H9 (cell line): ENCODE data around the gene FEZ2. TPM values are rescaled to one million over a fixed set of nuclear protein-coding genes. Genes with fewer than 3 reads are reported as not detected.

Experiments
- DNase-seq: peaks from one replicate; pipeline ENCODE4 v3.0.0-alpha.2; 2017
- H2AFZ ChIP-seq: one replicate; pipeline ENCODE4 v1.6.1; 2013; ENCODE audit warnings: mild to moderate bottlenecking, low read length, control low read depth, moderate library complexity
- H2AK5ac ChIP-seq: 2 replicates; pipeline ENCODE4 v1.6.1; 2013; ENCODE audit warnings: low read length, control low read depth, mixed read lengths; ENCODE audit not compliant: insufficient read length
- H2BK120ac ChIP-seq: one replicate; pipeline ENCODE4 v1.6.1; 2013; ENCODE audit warnings: low read depth, mild to moderate bottlenecking, low read length, control low read depth, inconsistent platforms; ENCODE audit not compliant: poor library complexity, severe bottlenecking
- H2BK12ac ChIP-seq: 2 replicates; pipeline ENCODE4 v1.6.1; 2013; ENCODE audit warnings: low read length, control low read depth, mixed read lengths, low read depth; ENCODE audit not compliant: insufficient read length
- H2BK15ac ChIP-seq: 2 replicates; pipeline ENCODE4 v1.6.1; 2013; ENCODE audit warnings: low read depth, low read length, control low read depth
- H2BK20ac ChIP-seq: one replicate; pipeline ENCODE4 v1.6.1; 2013; ENCODE audit warnings: low read depth, mild to moderate bottlenecking, low read length, control low read depth, inconsistent platforms; ENCODE audit not compliant: poor library complexity, severe bottlenecking
- H2BK5ac ChIP-seq: 2 replicates; pipeline ENCODE4 v1.6.1; 2013; ENCODE audit warnings: low read length, control low read depth, mixed read lengths; ENCODE audit not compliant: insufficient read length
- H3K14ac ChIP-seq: 2 replicates; pipeline ENCODE4 v1.6.1; 2013; ENCODE audit warnings: low read length, control low read depth; ENCODE audit not compliant: insufficient read depth
- H3K18ac ChIP-seq: 2 replicates; pipeline ENCODE4 v1.6.1; 2013; ENCODE audit warnings: low read depth, mild to moderate bottlenecking, mixed read lengths, low read length, control low read depth; ENCODE audit not compliant: insufficient read length
- H3K23ac ChIP-seq: 2 replicates; pipeline ENCODE4 v1.6.1; 2013; ENCODE audit warnings: low read length, control low read depth, mixed read lengths, low read depth; ENCODE audit not compliant: insufficient read length
- H3K23me2 ChIP-seq: 2 replicates; pipeline ENCODE4 v1.6.1; 2013; ENCODE audit warnings: low read depth, mild to moderate bottlenecking, mixed read lengths, low read length, control low read depth; ENCODE audit not compliant: insufficient read length, poor library complexity, severe bottlenecking
- H3K27ac ChIP-seq: 2 replicates; pipeline ENCODE4 v1.5.1; 2013; ENCODE audit warnings: low read length, control low read depth, mixed read lengths, low read depth; ENCODE audit not compliant: insufficient read length
- H3K27me3 ChIP-seq: 2 replicates; pipeline ENCODE4 v1.6.1; 2013; ENCODE audit warnings: low read length, control low read depth, inconsistent platforms; ENCODE audit not compliant: insufficient read depth
- H3K4ac ChIP-seq: 2 replicates; pipeline ENCODE4 v1.6.1; 2013; ENCODE audit warnings: low read depth, mild to moderate bottlenecking, control low read depth, inconsistent platforms, low read length, moderate library complexity
- H3K4me1 ChIP-seq: 2 replicates; pipeline ENCODE4 v1.6.1; 2013; ENCODE audit warnings: low read length, control low read depth, inconsistent platforms; ENCODE audit not compliant: insufficient read depth
- H3K4me2 ChIP-seq: 2 replicates; pipeline ENCODE4 v1.6.1; 2013; ENCODE audit warnings: low read length, control low read depth, mixed read lengths; ENCODE audit not compliant: insufficient read length, insufficient read depth
- H3K56ac ChIP-seq: 2 replicates; pipeline ENCODE4 v1.6.1; 2013; ENCODE audit warnings: low read depth, mild to moderate bottlenecking, mixed read lengths, low read length, control low read depth; ENCODE audit not compliant: insufficient read length
- H3K79me1 ChIP-seq: 2 replicates; pipeline ENCODE4 v1.6.1; 2013; ENCODE audit warnings: low read depth, mild to moderate bottlenecking, moderate library complexity, low read length, control low read depth, inconsistent platforms; ENCODE audit not compliant: insufficient read depth, poor library complexity, severe bottlenecking
- H3K79me2 ChIP-seq: 2 replicates; pipeline ENCODE4 v1.6.1; 2013; ENCODE audit warnings: low read length, control low read depth, inconsistent platforms; ENCODE audit not compliant: insufficient read depth
- H3K9ac ChIP-seq: 2 replicates; pipeline ENCODE4 v1.6.1; 2013; ENCODE audit warnings: low read length, control low read depth, mixed read lengths; ENCODE audit not compliant: insufficient read length; ENCODE audit errors: extremely low read depth
- H3K9me3 ChIP-seq: one replicate; pipeline ENCODE4 v1.6.1; 2013; ENCODE audit warnings: low read depth, low read length, inconsistent platforms; ENCODE audit not compliant: control insufficient read depth
- H3T11ph ChIP-seq: one replicate; pipeline ENCODE4 v1.6.1; 2013; ENCODE audit warnings: mild to moderate bottlenecking, low read length, control low read depth, inconsistent platforms
- H4K20me1 ChIP-seq: one replicate; pipeline ENCODE4 v1.6.1; 2013; ENCODE audit not compliant: control insufficient read depth, insufficient read length, insufficient read depth
- H4K5ac ChIP-seq: 2 replicates; pipeline ENCODE4 v1.6.1; 2013; ENCODE audit warnings: low read depth, mild to moderate bottlenecking, mixed read lengths, low read length, control low read depth; ENCODE audit not compliant: insufficient read length
- H4K8ac ChIP-seq: replicated peaks from 2 replicates; pipeline ENCODE4 v1.6.1; 2013; ENCODE audit warnings: low read length, control low read depth, mixed read lengths, low read depth; ENCODE audit not compliant: insufficient read length
- H4K91ac ChIP-seq: 2 replicates; pipeline ENCODE4 v1.6.1; 2013; ENCODE audit warnings: low read depth, mild to moderate bottlenecking, moderate library complexity, mixed read lengths, low read length, control low read depth; ENCODE audit not compliant: insufficient read length
- H3K27ac Mint-ChIP-seq, 3 experiments: 2 replicates in 2 of 3; 3 replicates in 1 of 3; pipeline ENCODE4 v1.8.0; 2020 to 2021; ENCODE audit warnings: mixed read lengths in 3 of 3, mild to moderate bottlenecking in 1 of 3, moderate library complexity in 1 of 3
- H3K27me3 Mint-ChIP-seq: 2 replicates; pipeline ENCODE4 v1.8.0; 2021; ENCODE audit warnings: low read depth, mild to moderate bottlenecking, moderate library complexity, mixed read lengths
- H3K36me3 Mint-ChIP-seq, 3 experiments: 2 replicates in 2 of 3; 3 replicates in 1 of 3; pipeline ENCODE4 v1.8.0; 2020 to 2021; ENCODE audit warnings: low read depth in 3 of 3, mixed read lengths in 3 of 3; ENCODE audit not compliant: insufficient read depth in 1 of 3
- H3K4me1 Mint-ChIP-seq, 2 experiments: 2 replicates each; pipeline ENCODE4 v1.8.0; 2020; ENCODE audit warnings: mixed read lengths in 2 of 2
- H3K4me3 Mint-ChIP-seq, 2 experiments: 2 replicates in 1 of 2; 3 replicates in 1 of 2; pipeline ENCODE4 v1.8.0; 2020 to 2021; ENCODE audit warnings: mild to moderate bottlenecking in 2 of 2, mixed read lengths in 2 of 2, moderate library complexity in 1 of 2
- H3K9me3 Mint-ChIP-seq, 2 experiments: 2 replicates in 1 of 2; 3 replicates in 1 of 2; pipeline ENCODE4 v1.8.0; 2020; ENCODE audit warnings: mild to moderate bottlenecking in 2 of 2, mixed read lengths in 2 of 2, moderate library complexity in 1 of 2
- total RNA-seq: library from RNA; stranded (reverse); gene quantifications from 2 replicates; pipeline ENCODE4 v1.2.1, GENCODE V29; 2021
- TF ChIP-seq, protein P1 (sequence below): fragments of 200-600 bp; sonication (generic); conservative IDR thresholded peaks from 3 replicates; pipeline ENCODE4 v1.8.0; 2021; ENCODE audit warnings: antibody characterized with exemption, mild to moderate bottlenecking

The FEZ2 gene
- total RNA-seq, 1 experiment from 2014 or later, result 27.7 TPM

DNA sequence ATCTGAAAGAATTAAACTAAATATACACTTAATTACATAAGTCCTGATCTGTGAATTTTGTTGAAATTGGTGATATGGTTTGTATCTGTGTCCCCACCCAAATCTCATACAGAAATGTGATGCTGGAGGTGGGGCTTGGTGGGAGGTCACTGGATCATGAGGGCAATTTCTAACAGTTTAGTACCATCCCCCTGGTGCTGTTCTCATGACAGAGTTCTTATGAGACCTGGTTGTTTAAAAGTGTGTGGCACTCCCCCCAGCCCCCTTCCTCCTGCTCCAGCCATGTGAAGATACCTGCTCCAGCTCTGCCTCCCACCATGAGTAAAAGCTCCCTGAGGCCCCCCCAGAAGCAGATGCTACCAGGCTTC is 18.7 kb downstream of the FEZ2 start:
- Histone ChIP-seq H3K23ac (no peak overlapping the region), H4K5ac (no peak overlapping the region), H3K27ac (no peak overlapping the region), H3K79me2 (no peaks in the 10 kb centered on the region), H2AFZ (no peak overlapping the region), H4K91ac (no peak overlapping the region), H3K23me2 (no peaks in the 10 kb centered on the region), H3K56ac (no peak overlapping the region), H3K27me3 (no peaks in the 10 kb centered on the region), H3K18ac (no peak overlapping the region), H2BK20ac (no peak overlapping the region), H3K4me2 (no peak overlapping the region), H2BK12ac (no peak overlapping the region), H3K9me3 (no peaks in the 10 kb centered on the region), H3K14ac (no peak overlapping the region), H2BK5ac (no peak overlapping the region), H3K9ac (no peak overlapping the region), H3K4me1 (no peaks in the 10 kb centered on the region), H2BK120ac (no peak overlapping the region), H3K79me1 (no peaks in the 10 kb centered on the region), H2BK15ac (no peak overlapping the region), H4K20me1 (no peaks in the 10 kb centered on the region), H4K8ac (no peak overlapping the region), H3T11ph (no peak overlapping the region), H2AK5ac (no peak overlapping the region), H3K4ac (no peak overlapping the region)
- Mint-ChIP-seq H3K27me3 (no peaks in the 10 kb centered on the region), H3K27ac (no peak overlapping the region), H3K9me3 (no peaks in the 10 kb centered on the region), H3K36me3 (peaks cover 19 to 72% (median 67%) of the 10 kb centered on the region in 3 experiments; a peak in 6 of 7 replicates), H3K4me1 (0 out of 4 replicates have a peak, but pooled peaks cover 0 to 3% of the 10 kb centered on the region in 2 experiments), H3K4me3 (no peak overlapping the region)
- no peak for DNase-seq
- TF ChIP-seq, protein P1, sequence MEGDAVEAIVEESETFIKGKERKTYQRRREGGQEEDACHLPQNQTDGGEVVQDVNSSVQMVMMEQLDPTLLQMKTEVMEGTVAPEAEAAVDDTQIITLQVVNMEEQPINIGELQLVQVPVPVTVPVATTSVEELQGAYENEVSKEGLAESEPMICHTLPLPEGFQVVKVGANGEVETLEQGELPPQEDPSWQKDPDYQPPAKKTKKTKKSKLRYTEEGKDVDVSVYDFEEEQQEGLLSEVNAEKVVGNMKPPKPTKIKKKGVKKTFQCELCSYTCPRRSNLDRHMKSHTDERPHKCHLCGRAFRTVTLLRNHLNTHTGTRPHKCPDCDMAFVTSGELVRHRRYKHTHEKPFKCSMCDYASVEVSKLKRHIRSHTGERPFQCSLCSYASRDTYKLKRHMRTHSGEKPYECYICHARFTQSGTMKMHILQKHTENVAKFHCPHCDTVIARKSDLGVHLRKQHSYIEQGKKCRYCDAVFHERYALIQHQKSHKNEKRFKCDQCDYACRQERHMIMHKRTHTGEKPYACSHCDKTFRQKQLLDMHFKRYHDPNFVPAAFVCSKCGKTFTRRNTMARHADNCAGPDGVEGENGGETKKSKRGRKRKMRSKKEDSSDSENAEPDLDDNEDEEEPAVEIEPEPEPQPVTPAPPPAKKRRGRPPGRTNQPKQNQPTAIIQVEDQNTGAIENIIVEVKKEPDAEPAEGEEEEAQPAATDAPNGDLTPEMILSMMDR, result no peak
